ENCODE results near the gene CNNM1. TPM values are rescaled to one million over a fixed set of nuclear protein-coding genes. Genes with fewer than 3 reads are reported as not detected.
A peak's percentile ranks its signal among the peaks of the same experiment; 100 is the strongest.

CNNM1 gene
- total RNA-seq, 1 experiment from 2014 or later, result not detected

DNA sequence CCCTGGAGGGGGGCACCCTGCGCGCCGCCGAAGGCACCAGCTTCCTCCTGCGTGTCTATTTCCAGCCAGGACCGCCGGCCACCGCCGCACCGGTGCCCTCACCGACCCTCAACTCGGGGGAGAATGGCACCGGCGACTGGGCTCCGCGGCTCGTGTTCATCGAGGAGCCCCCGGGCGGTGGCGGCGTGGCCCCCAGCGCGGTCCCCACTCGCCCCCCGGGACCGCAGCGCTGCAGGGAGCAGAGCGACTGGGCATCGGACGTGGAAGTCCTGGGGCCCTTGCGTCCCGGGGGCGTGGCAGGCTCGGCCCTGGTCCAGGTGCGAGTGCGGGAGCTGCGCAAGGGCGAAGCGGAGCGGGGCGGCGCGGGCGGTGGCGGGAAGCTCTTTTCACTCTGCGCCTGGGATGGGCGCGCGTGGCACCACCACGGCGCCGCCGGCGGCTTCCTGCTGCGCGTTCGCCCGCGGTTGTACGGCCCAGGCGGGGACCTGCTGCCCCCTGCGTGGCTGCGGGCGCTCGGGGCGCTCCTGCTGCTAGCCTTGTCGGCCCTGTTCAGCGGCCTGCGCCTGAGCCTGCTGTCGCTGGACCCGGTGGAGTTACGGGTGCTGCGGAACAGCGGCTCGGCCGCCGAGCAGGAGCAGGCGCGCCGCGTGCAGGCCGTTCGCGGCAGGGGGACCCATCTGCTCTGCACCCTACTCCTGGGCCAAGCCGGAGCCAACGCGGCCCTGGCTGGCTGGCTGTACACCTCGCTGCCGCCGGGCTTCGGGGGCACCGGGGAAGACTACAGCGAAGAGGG is 594 bp downstream of the CNNM1 start:
- no peak overlapping the region for H3K4me3 Mint-ChIP-seq (ENCODE audit: unreplicated experiment)
- intact Hi-C loops (cut with micrococcal nuclease; ENCODE audit: unreplicated experiment), result no loop called here
- H3K27me3 Mint-ChIP-seq (ENCODE audit: insufficient read depth, unreplicated experiment), result no peaks in the 10 kb centered on the region
- no peaks in the 10 kb centered on the region for H3K36me3 Mint-ChIP-seq (ENCODE audit: insufficient read depth, unreplicated experiment)
- TF ChIP-seq, protein P1, sequence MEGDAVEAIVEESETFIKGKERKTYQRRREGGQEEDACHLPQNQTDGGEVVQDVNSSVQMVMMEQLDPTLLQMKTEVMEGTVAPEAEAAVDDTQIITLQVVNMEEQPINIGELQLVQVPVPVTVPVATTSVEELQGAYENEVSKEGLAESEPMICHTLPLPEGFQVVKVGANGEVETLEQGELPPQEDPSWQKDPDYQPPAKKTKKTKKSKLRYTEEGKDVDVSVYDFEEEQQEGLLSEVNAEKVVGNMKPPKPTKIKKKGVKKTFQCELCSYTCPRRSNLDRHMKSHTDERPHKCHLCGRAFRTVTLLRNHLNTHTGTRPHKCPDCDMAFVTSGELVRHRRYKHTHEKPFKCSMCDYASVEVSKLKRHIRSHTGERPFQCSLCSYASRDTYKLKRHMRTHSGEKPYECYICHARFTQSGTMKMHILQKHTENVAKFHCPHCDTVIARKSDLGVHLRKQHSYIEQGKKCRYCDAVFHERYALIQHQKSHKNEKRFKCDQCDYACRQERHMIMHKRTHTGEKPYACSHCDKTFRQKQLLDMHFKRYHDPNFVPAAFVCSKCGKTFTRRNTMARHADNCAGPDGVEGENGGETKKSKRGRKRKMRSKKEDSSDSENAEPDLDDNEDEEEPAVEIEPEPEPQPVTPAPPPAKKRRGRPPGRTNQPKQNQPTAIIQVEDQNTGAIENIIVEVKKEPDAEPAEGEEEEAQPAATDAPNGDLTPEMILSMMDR (IDR thresholded peaks at IDR 0.05; ENCODE audit: insufficient read depth in 1 of 2, low read depth in 1 of 2, low read length in 1 of 2, severe bottlenecking in 1 of 2, unreplicated experiment in 1 of 2), result no peak
- no peaks in the 10 kb centered on the region for H3K4me1 Mint-ChIP-seq (ENCODE audit: low read depth, unreplicated experiment)
- Histone ChIP-seq H3K9me3 (no peaks in the 10 kb centered on the region), H3K4me3 (ENCODE audit: low read depth, low read length) (no peak overlapping the region), H3K27me3 (replicated peaks; ENCODE audit: control insufficient read depth, insufficient read depth, low read length) (no peaks in the 10 kb centered on the region), H3K36me3 (ENCODE audit: control insufficient read depth, insufficient read depth, low read length) (no peaks in the 10 kb centered on the region), H3K4me1 (peaks cover 3% of the 10 kb centered on the region; the same call in 1 of the 2 replicates)
- DNase-seq, result no peak
- no TSS peak for BruUV-seq (replicated peaks)
- no peak overlapping the region for H3K27ac Mint-ChIP-seq (ENCODE audit: unreplicated experiment)
- H3K9me3 Mint-ChIP-seq (ENCODE audit: unreplicated experiment), result no peaks in the 10 kb centered on the region
- ChIA-PET POLR2A (no interaction called here), CTCF (no interaction called here)

DNA sequence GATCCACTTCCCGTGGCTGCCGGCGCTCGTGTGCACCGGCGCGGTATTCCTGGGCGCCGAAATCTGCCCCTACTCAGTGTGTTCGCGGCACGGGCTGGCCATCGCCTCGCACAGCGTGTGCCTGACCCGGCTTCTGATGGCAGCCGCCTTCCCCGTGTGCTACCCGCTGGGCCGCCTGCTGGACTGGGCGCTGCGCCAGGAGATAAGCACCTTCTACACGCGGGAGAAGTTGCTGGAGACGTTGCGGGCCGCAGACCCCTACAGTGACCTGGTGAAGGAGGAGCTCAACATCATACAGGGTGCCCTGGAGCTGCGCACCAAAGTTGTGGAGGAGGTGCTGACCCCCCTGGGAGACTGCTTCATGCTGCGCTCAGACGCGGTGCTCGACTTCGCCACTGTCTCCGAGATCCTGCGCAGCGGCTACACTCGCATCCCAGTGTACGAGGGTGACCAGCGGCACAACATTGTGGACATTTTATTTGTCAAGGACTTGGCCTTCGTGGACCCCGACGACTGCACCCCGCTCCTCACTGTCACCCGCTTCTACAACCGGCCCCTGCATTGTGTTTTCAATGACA is 1.3 kb downstream of the CNNM1 start:
- no peak for DNase-seq
- Histone ChIP-seq H3K36me3 (ENCODE audit: control insufficient read depth, insufficient read depth, low read length) (no peaks in the 10 kb centered on the region), H3K4me3 (ENCODE audit: low read depth, low read length) (no peak overlapping the region), H3K4me1 (no peaks in the 10 kb centered on the region), H3K9me3 (no peaks in the 10 kb centered on the region), H3K27me3 (replicated peaks; ENCODE audit: control insufficient read depth, insufficient read depth, low read length) (no peaks in the 10 kb centered on the region)
- intact Hi-C loops (cut with micrococcal nuclease; ENCODE audit: unreplicated experiment), result no loop called here
- Mint-ChIP-seq H3K4me1 (ENCODE audit: low read depth, unreplicated experiment) (no peaks in the 10 kb centered on the region), H3K4me3 (ENCODE audit: unreplicated experiment) (no peak overlapping the region), H3K36me3 (ENCODE audit: insufficient read depth, unreplicated experiment) (no peaks in the 10 kb centered on the region), H3K27ac (ENCODE audit: unreplicated experiment) (no peak overlapping the region), H3K9me3 (ENCODE audit: unreplicated experiment) (no peaks in the 10 kb centered on the region), H3K27me3 (ENCODE audit: insufficient read depth, unreplicated experiment) (no peaks in the 10 kb centered on the region)
- CTCF ChIA-PET, result no interaction called here
- TF ChIP-seq, protein P1 (IDR thresholded peaks at IDR 0.05; ENCODE audit: insufficient read depth in 1 of 2, low read depth in 1 of 2, low read length in 1 of 2, severe bottlenecking in 1 of 2, unreplicated experiment in 1 of 2), result no peak
- POLR2A ChIA-PET, result no interaction called here
- BruUV-seq (replicated peaks), result no TSS peak

DNA sequence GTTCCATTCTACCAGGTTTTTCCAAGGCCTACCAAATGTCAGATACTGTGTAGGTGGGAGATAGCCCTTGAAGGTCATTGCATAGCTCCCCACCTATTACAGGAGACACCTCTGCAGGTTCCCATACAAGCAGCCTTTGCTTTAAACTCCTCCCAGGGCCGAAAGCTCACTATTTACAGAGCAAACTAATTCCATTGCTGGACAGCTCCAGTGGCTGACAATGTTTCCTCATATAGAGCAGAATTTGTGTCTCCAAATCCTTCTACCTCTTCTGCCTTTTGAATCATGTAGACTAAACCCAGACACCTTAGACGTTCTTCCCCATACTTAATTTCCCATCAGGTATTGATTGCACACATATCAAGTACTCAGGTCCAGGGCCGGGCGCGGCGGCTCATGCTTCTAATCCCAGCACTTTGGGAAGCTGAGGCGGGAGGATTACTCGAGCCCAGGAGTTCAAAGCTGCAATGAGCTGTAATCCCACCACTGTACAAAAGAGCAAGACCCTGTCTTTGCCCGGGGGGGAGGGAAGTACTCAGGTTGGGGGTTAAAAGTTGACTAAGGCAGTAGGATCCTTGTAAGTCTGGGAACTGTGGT is 2.1 kb downstream of the CNNM1 start:
- no peaks in the 10 kb centered on the region for H3K9me3 Mint-ChIP-seq (ENCODE audit: unreplicated experiment)
- peak in 1 of 2 experiments; percentile 11 for DNase-seq
- CTCF ChIA-PET, result interaction anchor here (0.7 kb wide), 1 partner anchor 1306 kb away, joined by 3 read pairs; no protein-coding TSS in a partner anchor

More for the DNA sequence above, 2.1 kb downstream of the CNNM1 start:
- POLR2A ChIA-PET, result no interaction called here
- H3K27me3 Mint-ChIP-seq (ENCODE audit: insufficient read depth, unreplicated experiment), result no peaks in the 10 kb centered on the region
- H3K27ac Mint-ChIP-seq (ENCODE audit: unreplicated experiment), result no peak overlapping the region
- BruUV-seq (replicated peaks), result no TSS peak
- no peaks in the 10 kb centered on the region for H3K4me1 Mint-ChIP-seq (ENCODE audit: low read depth, unreplicated experiment)
- intact Hi-C loops (cut with micrococcal nuclease; ENCODE audit: unreplicated experiment), result no loop called here
- H3K4me3 Mint-ChIP-seq (ENCODE audit: unreplicated experiment), result no peak overlapping the region
- no peaks in the 10 kb centered on the region for H3K4me1 ChIP-seq
- H3K4me3 ChIP-seq (ENCODE audit: low read depth, low read length), result no peak overlapping the region
- H3K27me3 ChIP-seq (replicated peaks; ENCODE audit: control insufficient read depth, insufficient read depth, low read length), result no peaks in the 10 kb centered on the region
- TF ChIP-seq, protein P1 (IDR thresholded peaks at IDR 0.05; ENCODE audit: insufficient read depth in 1 of 2, low read depth in 1 of 2, low read length in 1 of 2, severe bottlenecking in 1 of 2, unreplicated experiment in 1 of 2), result no peak
- H3K36me3 Mint-ChIP-seq (ENCODE audit: insufficient read depth, unreplicated experiment), result no peaks in the 10 kb centered on the region
- H3K9me3 ChIP-seq, result no peaks in the 10 kb centered on the region
- no peaks in the 10 kb centered on the region for H3K36me3 ChIP-seq (ENCODE audit: control insufficient read depth, insufficient read depth, low read length)
